Neutrophil (primary cell): Measurements from ENCODE around the gene YPEL1.

ENCODE experiments used
- H3K27ac ChIP-seq: fragments of 200-600 bp; sonication (generic); 2 replicates; pipeline ENCODE4 v1.5.1; 2016; ENCODE audit warnings: mild to moderate bottlenecking, moderate library complexity
- H3K27me3 ChIP-seq: fragments of 200-600 bp; sonication (generic); 2 replicates; pipeline ENCODE4 v1.6.0; 2016; ENCODE audit warnings: mild to moderate bottlenecking
- H3K36me3 ChIP-seq: fragments of 200-600 bp; sonication (generic); 2 replicates; pipeline ENCODE4 v1.5.1; 2017
- H3K4me1 ChIP-seq, 2 experiments: fragments of 200-600 bp in 1 of 2; sonication (generic) in 1 of 2; 1 replicate in 1 of 2; 2 replicates in 1 of 2; pipeline versions ENCODE4 v1.5.1 to v1.6.1; 2013 to 2016; ENCODE audit warnings: low read depth in 1 of 2, low read length in 1 of 2, mild to moderate bottlenecking in 1 of 2, moderate library complexity in 1 of 2; ENCODE audit not compliant: control insufficient read depth in 1 of 2, insufficient read depth in 1 of 2
- H3K4me3 ChIP-seq, 2 experiments: fragments of 200-600 bp in 1 of 2; sonication (generic) in 1 of 2; 1 replicate in 1 of 2; 2 replicates in 1 of 2; pipeline ENCODE4 v1.5.1; 2013 to 2016; ENCODE audit warnings: low read depth in 1 of 2, low read length in 1 of 2, mild to moderate bottlenecking in 1 of 2, moderate library complexity in 1 of 2
- H3K9me3 ChIP-seq: fragments of 200-600 bp; sonication (generic); 2 replicates; pipeline ENCODE4 v1.5.1; 2016
- CTCF ChIP-seq: fragments of 200-600 bp; sonication (generic); IDR thresholded peaks from 2 replicates; pipeline ENCODE4 v1.5.1; 2016; ENCODE audit warnings: antibody characterized with exemption

Gene YPEL1

GRCh38 chr22:21686193-21686608, 49.4 kb downstream of the YPEL1 start:
- H3K4me3 ChIP-seq = no peak overlapping the region
- TF ChIP-seq CTCF = no peak
- no peaks in the 10 kb centered on the region for H3K9me3 ChIP-seq
- no peaks in the 10 kb centered on the region for H3K27me3 ChIP-seq
- no peak overlapping the region for H3K27ac ChIP-seq
- no peaks in the 10 kb centered on the region for H3K4me1 ChIP-seq
- peaks cover 96% of the 10 kb centered on the region for H3K36me3 ChIP-seq

- Histone ChIP-seq H3K4me1 (no peaks in the 10 kb centered on the region), H3K9me3 (no peaks in the 10 kb centered on the region), H3K27ac (no peak overlapping the region), H3K4me3 (no peak overlapping the region), H3K36me3 (peaks cover 94% of the 10 kb centered on the region), H3K27me3 (no peaks in the 10 kb centered on the region)
- no peak for TF ChIP-seq CTCF
Measured at GRCh38 chr22:21685164-21685513, 50.5 kb downstream of the YPEL1 start.

GRCh38 chr22:21684492-21685163, 51.0 kb downstream of the YPEL1 start:
- Histone ChIP-seq H3K36me3 (peaks cover 91% of the 10 kb centered on the region), H3K4me3 (no peak overlapping the region), H3K4me1 (no peaks in the 10 kb centered on the region), H3K27me3 (no peaks in the 10 kb centered on the region), H3K27ac (no peak overlapping the region), H3K9me3 (no peaks in the 10 kb centered on the region)
- TF ChIP-seq CTCF = no peak

GRCh38 chr22:21683401-21683811, 52.2 kb downstream of the YPEL1 start:
- H3K36me3 ChIP-seq = peaks cover 80% of the 10 kb centered on the region

GRCh38 chr22:21682385-21683175, 53.0 kb downstream of the YPEL1 start:
- H3K27ac ChIP-seq = no peak overlapping the region
- no peaks in the 10 kb centered on the region for H3K4me1 ChIP-seq
- no peak for TF ChIP-seq CTCF
- H3K27me3 ChIP-seq = no peaks in the 10 kb centered on the region
- no peaks in the 10 kb centered on the region for H3K9me3 ChIP-seq
- no peak overlapping the region for H3K4me3 ChIP-seq
- H3K36me3 ChIP-seq = peaks cover 75% of the 10 kb centered on the region

More at GRCh38 chr22:21683401-21683811, 52.2 kb downstream of the YPEL1 start:
- Histone ChIP-seq H3K4me1 (no peaks in the 10 kb centered on the region), H3K4me3 (no peak overlapping the region), H3K27me3 (no peaks in the 10 kb centered on the region), H3K9me3 (no peaks in the 10 kb centered on the region), H3K27ac (no peak overlapping the region)
- TF ChIP-seq CTCF = no peak
